ENCODE measurements around the gene LOXL1. TPM values are rescaled to one million over a fixed set of nuclear protein-coding genes. Genes with fewer than 3 reads are reported as not detected.
A peak's percentile ranks its signal among the peaks of the same experiment; 100 is the strongest.

The LOXL1 gene
- total RNA-seq, 4 donors from 2014 or later, result 4.9 to 11.2 (median 5.7) TPM

GRCh38 chr15:73939138-73939537 lies 12.9 kb downstream of the LOXL1 start:
- intact Hi-C loops (cut with DNase I; ENCODE audit: low total_unique reads) (no loop called here), in situ Hi-C loops (cut with MboI; ENCODE audit: low sequenced_read_pairs in 4 of 4) (no loop called here)
- TF ChIP-seq CTCF (IDR thresholded peaks at IDR 0.05 in 4 of 5, conservative IDR thresholded peaks at IDR 0.05 in 1 of 5) (no peak), POLR2A (IDR thresholded peaks at IDR 0.05) (no peak)
- Histone ChIP-seq H3K27ac (no peak overlapping the region), H3K4me3 (no peak overlapping the region), H3K27me3 (no peaks in the 10 kb centered on the region), H3K36me3 (no peaks in the 10 kb centered on the region), H3K4me1 (no peaks in the 10 kb centered on the region), H3K9me3 (no peaks in the 10 kb centered on the region)
- ATAC-seq (no peak), DNase-seq (no peak)

GRCh38 chr15:73940061-73940981 lies 14.1 kb downstream of the LOXL1 start:
- H3K36me3 ChIP-seq, result no peaks in the 10 kb centered on the region
- ATAC-seq, result no peak
- no peak overlapping the region for H3K4me3 ChIP-seq
- H3K4me1 ChIP-seq, result no peaks in the 10 kb centered on the region
- H3K27ac ChIP-seq, result no peak overlapping the region
- no peaks in the 10 kb centered on the region for H3K9me3 ChIP-seq
- TF ChIP-seq CTCF (IDR thresholded peaks at IDR 0.05 in 4 of 5, conservative IDR thresholded peaks at IDR 0.05 in 1 of 5) (no peak), POLR2A (IDR thresholded peaks at IDR 0.05) (no peak)
- intact Hi-C loops (cut with DNase I; ENCODE audit: low total_unique reads), result no loop called here
- in situ Hi-C loops (cut with MboI; ENCODE audit: low sequenced_read_pairs in 4 of 4), result no loop called here
- no peaks in the 10 kb centered on the region for H3K27me3 ChIP-seq
- no peak for DNase-seq

- Histone ChIP-seq H3K27me3 (no peaks in the 10 kb centered on the region), H3K36me3 (no peaks in the 10 kb centered on the region), H3K27ac (no peak overlapping the region), H3K4me1 (no peaks in the 10 kb centered on the region), H3K9me3 (no peaks in the 10 kb centered on the region), H3K4me3 (no peak overlapping the region)
- TF ChIP-seq CTCF (IDR thresholded peaks at IDR 0.05 in 4 of 5, conservative IDR thresholded peaks at IDR 0.05 in 1 of 5) (no peak), POLR2A (IDR thresholded peaks at IDR 0.05) (no peak)
- intact Hi-C loops (cut with DNase I; ENCODE audit: low total_unique reads) (no loop called here), in situ Hi-C loops (cut with MboI; ENCODE audit: low sequenced_read_pairs in 4 of 4) (no loop called here)
- peak in 1 of 2 donors; percentile 11 for ATAC-seq
- no peak for DNase-seq
Measured at GRCh38 chr15:73941044-73941443, 14.8 kb downstream of the LOXL1 start.

GRCh38 chr15:73941449-73941848 lies 15.2 kb downstream of the LOXL1 start:
- intact Hi-C loops (cut with DNase I; ENCODE audit: low total_unique reads), result no loop called here

More at GRCh38 chr15:73941449-73941848, 15.2 kb downstream of the LOXL1 start:
- H3K36me3 ChIP-seq, result no peaks in the 10 kb centered on the region
- no peak overlapping the region for H3K27ac ChIP-seq
- no peak for ATAC-seq
- H3K27me3 ChIP-seq, result no peaks in the 10 kb centered on the region
- no peak for TF ChIP-seq CTCF (IDR thresholded peaks at IDR 0.05 in 4 of 5, conservative IDR thresholded peaks at IDR 0.05 in 1 of 5)
- no peak for TF ChIP-seq POLR2A (IDR thresholded peaks at IDR 0.05)
- in situ Hi-C loops (cut with MboI; ENCODE audit: low sequenced_read_pairs in 4 of 4), result no loop called here
- no peak for DNase-seq
- no peaks in the 10 kb centered on the region for H3K9me3 ChIP-seq
- H3K4me3 ChIP-seq, result no peak overlapping the region
- H3K4me1 ChIP-seq, result no peaks in the 10 kb centered on the region
